HG03045 (cell line): ENCODE data around the gene CRHR1.

ENCODE experiments used
- ATAC-seq: cut with Tn5 transposase; IDR thresholded peaks from one replicate; pipeline ENCODE4 v1.9.1; 2021; ENCODE audit warnings: mild to moderate bottlenecking, moderate library complexity; ENCODE audit not compliant: unreplicated experiment

Gene CRHR1

DNA sequence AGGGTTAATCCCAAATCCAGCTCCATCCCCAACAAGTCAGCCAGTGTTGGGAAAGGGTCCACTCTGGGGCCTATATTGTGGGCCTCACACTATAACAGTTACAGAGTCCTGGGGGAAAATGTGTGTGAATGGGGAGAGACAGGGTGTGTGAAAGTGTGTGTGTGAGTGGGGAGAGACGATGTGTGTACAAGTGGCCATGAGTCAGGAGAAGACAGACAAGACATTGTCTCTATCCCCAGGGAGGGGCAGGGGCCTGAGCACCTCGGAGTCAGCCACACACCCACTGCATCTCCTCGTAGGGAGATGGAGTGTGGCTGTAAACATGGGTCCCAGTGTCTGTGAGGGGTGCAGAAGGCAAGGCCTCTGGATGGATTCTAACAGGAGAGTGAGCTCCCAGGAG is 2.9 kb downstream of the CRHR1 start:
- no peak for ATAC-seq

DNA sequence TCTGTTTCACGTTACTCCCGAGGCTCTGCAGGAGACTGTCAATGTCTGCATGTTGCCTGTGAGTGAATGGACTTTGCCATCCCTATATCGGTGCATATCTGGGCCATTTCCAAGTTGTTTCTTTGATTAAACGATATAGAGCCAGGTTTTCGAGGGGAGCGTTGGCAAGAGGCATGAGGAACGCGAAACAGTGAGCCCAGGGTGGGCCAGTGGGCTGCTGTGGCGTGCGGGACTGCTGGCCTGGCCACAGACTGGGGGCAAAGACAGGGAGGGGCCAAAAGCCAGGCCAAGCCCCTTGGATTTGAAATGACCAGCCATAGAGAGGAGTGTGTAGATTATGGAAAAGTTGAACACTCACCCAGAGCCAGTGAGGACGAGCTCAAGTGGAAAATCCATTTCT is 3.5 kb downstream of the CRHR1 start:
- ATAC-seq, result no peak

DNA sequence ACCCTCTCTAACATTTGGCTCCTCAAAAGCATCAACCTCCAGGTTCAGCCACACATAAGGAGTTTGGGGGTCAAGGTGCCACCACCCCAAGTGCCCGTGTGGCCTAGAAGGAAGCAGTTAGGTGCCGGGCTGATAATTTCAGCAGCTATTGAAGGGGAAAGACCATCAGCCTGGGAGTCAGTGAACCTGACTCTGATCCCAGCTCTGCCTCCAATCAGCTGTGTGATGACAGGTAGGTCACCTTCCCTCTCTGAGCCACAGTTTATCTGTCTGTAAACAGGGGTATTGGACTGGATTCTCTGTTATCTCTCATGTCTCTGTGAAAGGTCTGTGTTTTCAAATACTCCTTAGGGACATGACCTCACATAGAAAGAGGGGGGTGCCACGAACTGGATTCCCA is 3.9 kb downstream of the CRHR1 start:
- ATAC-seq, result no peak

DNA sequence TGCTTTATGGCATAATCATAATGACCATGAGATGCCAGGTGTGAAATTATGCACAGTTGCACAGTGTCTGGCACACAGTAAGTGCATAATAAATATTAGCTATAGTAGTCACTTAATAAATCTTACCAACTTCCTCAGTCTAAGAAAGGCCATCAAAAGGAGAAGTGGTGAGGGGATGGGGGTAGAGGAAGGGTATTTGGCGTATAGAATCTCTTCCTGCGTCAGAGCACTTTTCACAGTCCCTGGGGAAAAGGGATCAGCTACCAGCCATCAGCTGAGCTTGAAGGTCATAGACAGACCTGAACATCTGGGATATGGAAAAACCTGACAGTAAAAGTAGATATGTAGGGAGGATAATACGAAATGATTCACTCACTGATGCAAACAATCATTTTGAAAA is 5.8 kb downstream of the CRHR1 start:
- no peak for ATAC-seq

DNA sequence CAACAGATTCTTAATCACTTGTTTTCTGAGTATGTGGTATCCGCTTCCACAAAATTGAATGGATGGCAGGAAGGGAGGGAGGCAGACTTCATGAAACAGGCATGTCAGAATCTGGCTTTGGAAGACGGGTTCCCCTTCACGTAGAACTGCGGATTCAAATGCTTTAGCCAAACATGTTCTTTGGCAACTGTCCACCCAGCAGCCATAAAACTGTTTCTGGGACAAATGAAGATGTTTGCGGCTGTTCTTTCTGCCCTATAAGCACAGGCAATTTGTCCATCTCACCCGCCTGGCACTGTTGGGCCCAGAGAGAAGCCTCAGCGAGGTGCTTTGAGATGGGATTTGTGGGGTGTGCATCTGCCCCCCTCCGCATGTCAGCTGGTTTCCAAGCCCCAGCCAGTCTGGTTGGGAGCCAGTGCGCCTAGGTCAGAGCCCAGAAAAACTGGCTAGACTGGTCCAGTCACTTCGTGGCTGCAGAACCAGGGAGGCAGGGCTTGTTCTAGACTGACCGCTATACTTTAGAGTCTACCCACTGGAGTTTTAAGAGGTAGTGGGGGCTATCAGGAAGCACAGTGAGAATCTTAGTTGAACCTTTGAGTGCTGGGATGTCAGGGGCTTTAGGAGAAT is 6.3 kb downstream of the CRHR1 start:
- ATAC-seq, result no peak

DNA sequence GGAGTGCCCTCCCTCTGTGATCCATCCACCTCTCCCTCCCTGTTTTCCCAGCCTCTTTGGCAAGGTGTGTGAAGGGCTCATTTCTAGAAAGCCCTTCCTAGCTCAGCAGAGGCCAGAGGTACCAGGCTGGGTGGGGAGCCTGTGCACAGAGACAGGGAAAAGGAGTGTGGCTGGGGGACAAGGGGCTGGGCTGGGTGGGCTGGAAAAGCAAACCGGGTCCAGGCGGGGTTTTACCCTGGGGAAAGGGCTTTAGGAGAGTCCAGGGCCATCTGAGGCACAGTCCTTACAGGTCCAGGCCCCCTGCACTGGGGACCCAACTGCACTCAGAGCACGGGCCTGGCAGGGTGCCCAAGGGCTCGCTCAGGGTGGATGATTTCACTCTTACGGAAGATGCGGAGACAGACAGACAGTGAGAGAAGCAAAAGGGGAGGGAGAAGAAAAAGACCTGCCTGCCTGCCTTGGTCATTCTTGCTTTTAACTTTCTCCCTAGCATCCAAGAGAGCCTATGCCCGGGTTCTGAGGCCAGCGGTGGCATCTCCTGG is 7.0 kb downstream of the CRHR1 start:
- no peak for ATAC-seq

DNA sequence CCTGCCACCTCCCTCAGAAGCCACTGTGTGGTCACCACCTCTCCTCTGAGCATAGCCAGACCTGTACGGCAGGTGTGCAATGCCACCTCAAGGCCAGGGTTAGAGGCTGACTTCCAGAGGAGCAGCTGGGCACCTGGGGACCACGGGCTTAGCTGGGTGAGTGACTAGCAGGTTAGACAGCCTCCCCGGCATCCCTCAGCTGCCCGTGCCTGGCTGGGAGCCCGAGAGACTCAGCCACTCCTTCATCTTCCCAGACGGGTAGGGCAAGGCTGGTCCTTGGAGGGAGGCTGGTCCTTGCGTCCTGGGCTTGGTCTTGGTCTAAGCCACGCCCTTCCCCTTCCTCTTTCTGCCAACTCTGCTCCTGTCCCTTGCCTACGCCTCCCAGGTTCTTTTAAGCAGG is 7.8 kb downstream of the CRHR1 start:
- no peak for ATAC-seq

DNA sequence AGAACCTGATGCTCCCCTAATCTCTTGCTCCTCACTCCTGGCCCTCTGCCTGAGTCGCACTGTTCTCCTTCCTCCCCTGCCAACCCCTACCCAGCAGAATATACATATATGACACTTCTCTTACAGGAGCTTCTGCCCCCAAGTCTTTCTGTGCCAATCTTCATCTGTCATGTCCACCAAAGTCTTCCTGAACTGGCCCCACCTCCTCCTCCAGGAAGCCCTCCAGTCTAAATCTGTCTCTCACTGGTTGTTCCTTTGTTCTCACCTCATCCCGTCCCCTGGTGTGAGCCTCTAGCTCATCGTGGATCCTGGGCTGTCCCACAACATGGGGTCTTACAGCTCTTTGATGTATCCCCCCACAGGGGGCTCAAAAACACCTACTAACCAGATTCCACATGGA is 8.3 kb downstream of the CRHR1 start:
- ATAC-seq, result no peak

DNA sequence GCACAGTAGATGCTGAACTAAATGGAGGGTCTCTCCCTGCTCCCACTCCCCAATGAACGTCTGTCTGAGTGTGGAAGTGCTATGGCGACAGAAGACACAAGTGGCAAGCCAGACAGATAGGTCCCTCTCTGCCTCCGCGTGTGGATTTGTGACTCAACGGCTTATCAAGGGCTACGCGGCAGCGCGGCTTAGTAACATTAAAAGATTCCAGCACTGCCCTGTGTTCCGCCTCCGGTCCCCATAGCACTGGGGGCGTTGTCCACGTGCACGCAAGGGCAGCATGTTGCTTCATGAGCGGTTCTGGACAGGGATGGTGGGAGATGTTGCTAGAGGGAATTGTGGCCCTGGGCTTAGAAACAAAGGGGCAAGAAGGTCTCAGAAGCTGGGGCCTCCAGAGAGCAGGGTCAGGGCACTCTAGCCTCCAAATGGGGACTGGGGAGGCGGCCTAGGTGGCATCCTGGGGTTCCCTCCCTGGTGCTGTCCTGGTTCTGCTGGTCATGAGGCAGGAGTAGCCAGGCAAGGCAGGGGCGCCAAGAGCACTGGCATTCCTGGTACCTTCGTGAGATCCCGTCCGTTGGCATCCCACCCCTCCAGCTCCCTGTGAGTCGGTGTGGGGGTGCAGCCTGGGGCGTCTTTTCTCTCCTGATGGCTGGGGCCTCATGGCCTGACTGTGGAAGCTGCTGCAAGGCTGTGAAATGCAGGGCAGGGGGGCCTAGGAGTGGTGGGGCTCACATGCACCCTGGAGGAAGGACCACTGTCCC is 9.1 kb downstream of the CRHR1 start:
- ATAC-seq, result no peak

DNA sequence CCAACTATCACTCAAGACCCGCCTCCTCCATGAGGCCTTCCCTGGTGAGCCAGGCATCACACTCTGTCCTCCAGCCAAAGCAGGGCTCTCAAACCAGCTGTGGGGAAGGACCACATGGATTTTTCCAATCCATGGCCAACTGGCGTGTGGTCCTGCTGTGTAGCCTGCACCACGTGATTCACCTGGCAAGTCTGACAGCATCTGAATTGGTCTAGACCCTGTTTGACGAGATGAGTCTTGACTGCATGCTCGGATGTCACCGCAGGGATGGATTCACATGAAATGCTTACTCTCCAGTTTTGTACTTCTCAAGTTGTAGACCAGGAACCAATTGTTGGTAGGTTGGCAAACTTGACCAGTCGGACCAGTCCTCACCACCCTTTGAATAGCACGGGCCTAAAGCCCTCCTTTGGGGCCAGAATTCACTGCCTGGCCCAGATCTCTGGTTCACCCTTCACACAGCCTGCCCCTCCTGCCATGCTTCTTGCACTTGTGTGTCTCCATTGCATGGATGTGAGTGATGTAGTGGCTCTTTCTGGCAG is 9.9 kb downstream of the CRHR1 start:
- no peak for ATAC-seq

DNA sequence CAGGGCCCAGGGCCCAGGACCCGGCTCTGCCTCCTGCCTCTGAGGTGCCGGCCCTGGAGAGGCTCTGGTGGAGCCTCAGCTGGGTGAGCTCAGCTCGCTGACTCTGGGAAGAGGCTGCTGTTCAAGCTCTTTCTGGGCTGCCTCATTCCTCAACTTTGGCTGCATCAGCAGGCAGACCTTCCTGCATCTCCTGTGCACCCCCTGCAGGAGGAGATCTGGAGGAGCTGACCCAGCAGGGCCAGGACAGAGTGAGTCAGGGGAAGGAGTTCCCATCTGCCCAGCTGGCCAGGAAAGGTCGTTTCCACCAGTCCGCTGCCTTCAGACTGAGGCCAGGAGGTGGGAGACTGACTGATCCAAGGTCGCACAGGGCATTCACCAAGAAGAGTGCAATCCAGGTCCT is 10.7 kb downstream of the CRHR1 start:
- ATAC-seq, result no peak

DNA sequence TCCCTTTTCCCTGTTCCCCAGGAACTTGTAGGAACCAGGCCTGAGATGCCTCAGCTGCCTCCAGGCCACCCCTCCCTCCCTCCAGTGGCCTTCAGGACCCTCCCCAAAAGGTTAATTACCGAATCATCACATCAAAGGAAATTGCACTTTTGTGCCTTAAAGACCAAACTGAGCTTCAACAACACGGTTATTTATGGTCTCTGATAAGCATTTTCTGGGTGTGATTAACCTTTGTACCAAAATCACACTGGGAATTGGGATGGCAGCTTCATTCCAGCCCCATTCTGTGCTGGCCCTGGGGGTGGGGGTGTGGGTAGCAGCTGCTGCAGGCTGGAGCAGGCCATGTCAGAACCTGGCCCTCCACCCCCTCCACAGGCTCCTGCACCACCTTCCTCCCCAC is 16.7 kb downstream of the CRHR1 start:
- no peak for ATAC-seq

DNA sequence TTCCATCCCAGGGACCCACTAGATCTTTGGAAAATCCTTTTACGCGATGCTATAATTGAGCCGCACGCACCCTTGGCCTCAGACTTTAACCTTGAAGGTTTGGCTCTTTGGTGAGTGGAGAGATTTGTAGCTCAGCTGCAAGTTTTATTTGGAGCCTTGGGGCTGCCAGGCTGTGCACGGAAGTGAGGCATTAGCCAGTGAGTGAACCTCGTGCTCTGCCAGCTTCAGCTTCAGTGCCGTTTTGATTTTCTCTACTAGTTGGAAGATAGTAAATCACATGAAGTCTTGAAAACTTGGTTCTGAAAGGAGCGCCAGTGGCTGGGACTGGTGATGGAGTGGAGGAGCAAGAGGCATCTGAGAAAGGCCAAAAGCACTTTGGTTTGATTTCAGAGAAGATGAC is 17.3 kb downstream of the CRHR1 start:
- ATAC-seq, result no peak

DNA sequence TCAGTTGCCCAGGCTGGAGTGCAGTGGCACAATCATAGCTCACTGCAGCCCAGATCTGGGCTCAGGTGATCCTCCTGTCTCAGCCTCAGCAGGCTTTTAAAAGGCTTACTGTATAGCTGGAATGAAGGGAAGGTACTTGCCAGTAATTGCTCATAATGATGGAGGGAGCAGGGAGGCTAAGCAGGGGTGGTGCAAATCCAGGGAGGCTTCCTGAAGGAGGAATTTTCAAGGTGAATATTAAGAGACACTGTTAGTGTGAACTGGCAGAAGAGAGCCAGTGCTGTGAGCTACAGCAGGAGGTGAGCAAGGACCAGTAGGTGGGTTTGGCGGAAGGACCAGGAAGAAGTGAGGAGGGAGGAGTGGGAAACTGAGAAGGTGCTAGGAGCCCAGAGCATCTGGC is 24.7 kb downstream of the CRHR1 start:
- no peak for ATAC-seq

DNA sequence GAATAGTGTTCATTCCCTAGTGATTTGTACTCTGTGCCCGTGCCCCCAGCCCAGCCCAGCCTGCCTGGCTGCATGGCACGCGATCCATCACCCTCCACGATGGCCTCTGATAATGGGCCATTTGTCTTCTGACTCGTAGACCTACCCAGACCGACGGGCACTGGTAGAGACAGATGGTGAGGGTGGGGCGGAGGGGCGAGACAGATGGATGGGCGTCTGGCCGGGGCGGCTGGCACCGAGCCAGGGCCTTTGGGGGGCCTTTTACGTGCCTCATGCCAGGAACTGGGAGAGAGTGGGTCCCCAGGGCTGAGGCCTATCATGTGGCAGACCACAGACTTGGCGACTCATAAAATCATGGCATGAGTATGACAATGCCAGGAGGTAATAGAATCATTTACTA is 25.4 kb downstream of the CRHR1 start:
- no peak for ATAC-seq

DNA sequence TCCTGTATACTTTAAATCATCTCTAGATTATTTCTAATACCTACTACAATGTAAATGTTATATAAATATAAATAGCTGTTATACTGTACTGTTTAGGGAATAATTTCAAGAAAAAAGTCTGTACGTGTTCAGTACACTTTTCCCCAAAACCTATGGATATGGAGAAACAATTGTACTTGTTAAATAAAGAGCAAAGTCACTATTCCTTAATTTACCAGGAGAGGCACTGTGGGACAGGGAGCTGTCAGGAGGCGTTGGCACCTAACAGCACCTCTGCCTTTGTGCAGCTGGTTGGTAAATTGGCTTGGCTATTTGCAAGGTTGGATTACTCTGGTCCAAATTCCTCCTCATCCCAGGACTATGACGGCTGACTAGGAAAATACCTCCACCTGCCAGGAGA is 28.0 kb downstream of the CRHR1 start:
- no peak for ATAC-seq

DNA sequence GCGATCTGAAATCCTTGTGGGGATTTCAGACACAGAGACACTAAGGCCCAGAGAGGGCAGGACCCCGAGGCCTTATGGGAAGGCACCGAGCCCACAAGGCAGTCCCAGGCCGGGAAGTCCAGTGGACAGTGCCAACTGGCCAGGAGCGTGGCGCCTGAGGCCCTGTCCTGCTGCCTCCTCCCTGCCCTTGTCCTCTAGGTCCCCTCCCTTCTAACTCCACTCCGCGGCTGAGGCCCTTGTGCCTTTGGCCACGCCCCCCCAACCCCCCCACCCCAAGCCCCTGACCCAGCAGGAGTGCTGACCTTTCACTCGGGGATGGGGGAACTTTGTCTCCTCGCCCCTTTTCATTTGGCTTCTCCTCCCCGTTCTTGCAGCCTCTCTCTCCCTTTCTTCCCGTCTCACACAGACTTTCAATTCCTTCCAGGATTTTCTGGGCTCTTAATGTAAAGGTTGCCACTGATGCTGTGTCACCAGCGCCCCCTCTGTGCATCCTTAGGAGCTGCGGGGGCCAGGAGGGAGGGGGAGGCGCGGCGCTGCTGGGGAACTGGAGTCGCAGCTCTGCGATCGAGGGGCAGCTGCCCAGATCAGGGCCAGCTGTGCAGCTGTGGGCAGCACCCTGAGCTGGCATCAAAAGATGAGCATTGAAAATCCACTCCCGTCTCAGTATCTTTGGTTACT is 29.1 kb downstream of the CRHR1 start:
- ATAC-seq, result no peak

DNA sequence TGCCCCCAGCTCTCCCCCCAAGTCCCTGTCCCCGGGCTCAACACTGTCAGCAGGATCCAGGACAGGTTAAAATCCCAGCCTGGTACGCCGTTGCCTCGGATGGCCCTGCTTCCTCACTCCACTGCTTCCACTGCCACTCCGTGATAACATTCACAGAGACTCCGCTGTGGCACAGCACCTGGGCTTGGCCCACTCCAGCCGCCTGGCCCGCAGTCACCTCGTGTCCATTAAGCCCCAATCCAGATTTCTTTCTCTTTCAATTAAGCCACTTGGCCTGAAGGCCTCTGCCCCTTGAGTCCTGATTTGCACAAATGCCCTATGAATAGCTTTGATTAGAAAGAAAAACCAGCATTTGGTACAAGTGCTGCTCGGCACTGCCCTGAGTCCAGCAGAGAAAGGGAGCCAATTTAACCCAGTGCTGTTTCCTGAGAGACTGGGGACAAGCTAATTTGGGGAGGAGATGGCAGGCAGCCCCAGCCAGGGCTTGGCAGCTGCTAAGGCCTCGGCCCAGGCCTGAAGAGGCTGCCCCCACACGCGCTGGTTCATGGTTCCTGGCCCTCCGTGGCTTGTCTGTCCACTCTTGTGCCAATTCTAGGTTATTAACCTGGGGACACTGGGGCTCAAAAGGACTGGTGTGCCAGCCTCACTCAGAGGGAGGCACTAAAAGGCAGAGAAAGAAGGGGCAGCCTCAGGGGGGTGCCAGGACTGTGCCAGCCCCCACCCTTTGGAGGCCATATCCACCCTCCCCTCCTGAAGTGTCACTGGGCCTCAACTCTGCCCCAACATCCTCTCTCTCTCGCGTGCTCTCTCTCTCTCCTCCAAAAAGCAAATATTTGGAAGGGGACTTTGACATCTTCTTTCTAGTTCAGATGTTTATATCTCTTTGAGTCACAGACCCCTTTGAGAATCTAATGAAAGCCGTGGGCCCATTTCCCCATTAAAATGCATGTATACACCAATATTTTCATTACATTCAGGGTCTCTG is 30.8 kb downstream of the CRHR1 start:
- no peak for ATAC-seq

DNA sequence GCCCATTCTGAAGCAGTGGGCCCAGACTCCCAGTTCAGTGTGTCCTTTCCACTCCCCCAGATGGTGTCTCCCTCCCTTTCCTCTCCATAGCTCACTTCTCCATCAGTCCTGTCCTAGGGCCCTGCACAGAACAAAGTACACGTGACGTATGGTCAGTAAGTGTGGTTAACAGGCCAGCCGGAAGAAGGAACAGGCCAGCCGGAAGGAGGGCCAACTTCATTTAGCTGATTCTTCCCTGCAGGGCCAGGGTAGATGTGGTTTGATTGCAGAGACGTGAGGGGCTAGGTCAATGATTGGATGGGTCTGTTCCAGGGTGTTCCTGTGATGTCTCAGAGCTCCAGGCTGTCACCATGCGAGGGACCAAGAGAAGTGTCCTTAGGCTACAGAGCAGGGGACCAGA is 31.6 kb downstream of the CRHR1 start:
- no peak for ATAC-seq

DNA sequence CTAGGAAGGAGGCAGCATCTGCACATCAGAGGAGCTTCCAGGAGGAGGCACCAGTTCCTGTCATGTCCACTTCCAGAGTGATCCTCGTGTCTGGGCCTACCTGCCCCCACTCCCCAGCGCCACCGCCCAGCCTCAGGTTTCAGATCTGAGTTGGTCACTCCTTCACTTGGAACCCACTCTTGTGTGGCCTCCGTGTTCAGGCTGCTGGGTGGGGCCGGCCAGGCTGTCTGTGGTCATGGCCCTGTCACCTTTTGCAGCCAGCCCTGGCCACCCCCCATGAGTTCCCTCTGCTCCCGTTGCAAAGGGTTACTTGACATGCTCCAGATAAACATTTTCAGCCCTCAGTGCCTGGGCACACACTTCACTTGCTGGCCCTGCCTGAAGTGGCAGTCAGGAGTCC is 33.9 kb downstream of the CRHR1 start:
- no peak for ATAC-seq

DNA sequence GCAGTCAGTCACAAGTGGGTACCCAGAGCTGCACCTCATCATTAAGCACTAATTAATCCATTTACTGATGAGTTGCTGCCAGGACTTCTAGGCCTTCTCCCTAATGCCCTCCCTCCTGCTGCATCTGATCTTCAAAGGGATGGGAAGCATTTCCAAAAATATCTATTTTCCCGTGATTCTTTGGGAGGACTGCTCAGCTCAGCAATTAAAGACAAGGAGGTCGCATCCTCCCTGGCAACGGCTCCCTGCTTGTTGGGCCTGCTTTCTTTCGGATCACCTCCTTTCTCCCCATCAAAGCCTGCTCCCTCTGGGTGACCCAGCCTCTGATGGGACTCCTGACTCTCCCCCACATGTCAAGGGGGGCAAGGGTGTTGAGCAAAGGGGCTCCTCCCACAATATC is 34.6 kb downstream of the CRHR1 start:
- ATAC-seq, result no peak
